Measurements from ENCODE around the gene HRAS. TPM values are rescaled to one million over a fixed set of nuclear protein-coding genes. Genes with fewer than 3 reads are reported as not detected.

The HRAS gene
- total RNA-seq, 1 experiment from 2014 or later: 90.2 TPM

GRCh38 chr11:490930-491260 lies 44.5 kb downstream of the HRAS start:
- no peaks in the 10 kb centered on the region for H3K9me3 ChIP-seq (ENCODE audit: low read depth, low read length, poor library complexity, severe bottlenecking)
- H3K27me3 ChIP-seq (replicated peaks; ENCODE audit: insufficient read depth, low read depth, low read length, poor library complexity): no peaks in the 10 kb centered on the region
- H3K27ac ChIP-seq (ENCODE audit: low read depth, low read length, poor library complexity, severe bottlenecking): no peak overlapping the region
- POLR2A ChIA-PET (ENCODE audit: low non-redundant PET): no interaction called here
- CTCF ChIA-PET: no interaction called here
- H3K4me1 ChIP-seq (ENCODE audit: insufficient read depth, low read length, poor library complexity, severe bottlenecking): no peaks in the 10 kb centered on the region
- H3K4me3 ChIP-seq (ENCODE audit: low read depth, low read length, poor library complexity, severe bottlenecking): no peak overlapping the region
- intact Hi-C loops (cut with micrococcal nuclease; ENCODE audit: unreplicated experiment): no loop called here
- no TSS peak for BruUV-seq (replicated peaks)
- no peak for TF ChIP-seq CTCF (conservative IDR thresholded peaks at IDR 0.05; ENCODE audit: low read depth, low read length)
- no peak for TF ChIP-seq EZH2 (IDR thresholded peaks at IDR 0.05; ENCODE audit: borderline replicate concordance, low read depth, low read length, poor library complexity, severe bottlenecking)
- no peak for DNase-seq (ENCODE audit: low spot score)
- peaks cover 8% of the 10 kb centered on the region for H3K36me3 ChIP-seq (ENCODE audit: insufficient read depth, low read length, poor library complexity, severe bottlenecking)

GRCh38 chr11:490186-490929 lies 45.0 kb downstream of the HRAS start:
- Histone ChIP-seq H3K9me3 (ENCODE audit: low read depth, low read length, poor library complexity, severe bottlenecking) (no peaks in the 10 kb centered on the region), H3K4me3 (ENCODE audit: low read depth, low read length, poor library complexity, severe bottlenecking) (no peak overlapping the region), H3K36me3 (ENCODE audit: insufficient read depth, low read length, poor library complexity, severe bottlenecking) (peaks cover 8% of the 10 kb centered on the region), H3K27ac (ENCODE audit: low read depth, low read length, poor library complexity, severe bottlenecking) (no peak overlapping the region), H3K4me1 (ENCODE audit: insufficient read depth, low read length, poor library complexity, severe bottlenecking) (no peaks in the 10 kb centered on the region), H3K27me3 (replicated peaks; ENCODE audit: insufficient read depth, low read depth, low read length, poor library complexity) (no peaks in the 10 kb centered on the region)
- no peak for TF ChIP-seq EZH2 (IDR thresholded peaks at IDR 0.05; ENCODE audit: borderline replicate concordance, low read depth, low read length, poor library complexity, severe bottlenecking)
- DNase-seq (ENCODE audit: low spot score): no peak
- POLR2A ChIA-PET (ENCODE audit: low non-redundant PET): no interaction called here
- CTCF ChIA-PET: no interaction called here
- no TSS peak for BruUV-seq (replicated peaks)
- intact Hi-C loops (cut with micrococcal nuclease; ENCODE audit: unreplicated experiment): no loop called here

GRCh38 chr11:489610-490185 lies 45.7 kb downstream of the HRAS start:
- Histone ChIP-seq H3K4me3 (ENCODE audit: low read depth, low read length, poor library complexity, severe bottlenecking) (no peak overlapping the region), H3K27me3 (replicated peaks; ENCODE audit: insufficient read depth, low read depth, low read length, poor library complexity) (no peaks in the 10 kb centered on the region), H3K4me1 (ENCODE audit: insufficient read depth, low read length, poor library complexity, severe bottlenecking) (no peaks in the 10 kb centered on the region), H3K27ac (ENCODE audit: low read depth, low read length, poor library complexity, severe bottlenecking) (no peak overlapping the region), H3K36me3 (ENCODE audit: insufficient read depth, low read length, poor library complexity, severe bottlenecking) (peaks cover 8% of the 10 kb centered on the region), H3K9me3 (ENCODE audit: low read depth, low read length, poor library complexity, severe bottlenecking) (no peaks in the 10 kb centered on the region)
- intact Hi-C loops (cut with micrococcal nuclease; ENCODE audit: unreplicated experiment): no loop called here
- CTCF ChIA-PET: no interaction called here
- no peak for TF ChIP-seq CTCF (conservative IDR thresholded peaks at IDR 0.05; ENCODE audit: low read depth, low read length)
- no peak for TF ChIP-seq EZH2 (IDR thresholded peaks at IDR 0.05; ENCODE audit: borderline replicate concordance, low read depth, low read length, poor library complexity, severe bottlenecking)
- no TSS peak for BruUV-seq (replicated peaks)
- POLR2A ChIA-PET (ENCODE audit: low non-redundant PET): no interaction called here
- no peak for DNase-seq (ENCODE audit: low spot score)

GRCh38 chr11:488992-489391 lies 46.4 kb downstream of the HRAS start:
- intact Hi-C loops (cut with micrococcal nuclease; ENCODE audit: unreplicated experiment): no loop called here
- no TSS peak for BruUV-seq (replicated peaks)
- no peak for TF ChIP-seq CTCF (conservative IDR thresholded peaks at IDR 0.05; ENCODE audit: low read depth, low read length)
- no peak for TF ChIP-seq EZH2 (IDR thresholded peaks at IDR 0.05; ENCODE audit: borderline replicate concordance, low read depth, low read length, poor library complexity, severe bottlenecking)
- ChIA-PET POLR2A (ENCODE audit: low non-redundant PET) (no interaction called here), CTCF (no interaction called here)
- Histone ChIP-seq H3K27ac (ENCODE audit: low read depth, low read length, poor library complexity, severe bottlenecking) (no peak overlapping the region), H3K4me1 (ENCODE audit: insufficient read depth, low read length, poor library complexity, severe bottlenecking) (no peaks in the 10 kb centered on the region), H3K4me3 (ENCODE audit: low read depth, low read length, poor library complexity, severe bottlenecking) (no peak overlapping the region), H3K36me3 (ENCODE audit: insufficient read depth, low read length, poor library complexity, severe bottlenecking) (peaks cover 4% of the 10 kb centered on the region), H3K27me3 (replicated peaks; ENCODE audit: insufficient read depth, low read depth, low read length, poor library complexity) (no peaks in the 10 kb centered on the region), H3K9me3 (ENCODE audit: low read depth, low read length, poor library complexity, severe bottlenecking) (no peaks in the 10 kb centered on the region)
- DNase-seq (ENCODE audit: low spot score): no peak

Measured in A673 (cell line).